Left lung (tissue), 10 donors: Measurements from ENCODE around the gene TRAF4. TPM values are rescaled to one million over a fixed set of nuclear protein-coding genes. Genes with fewer than 3 reads are reported as not detected.
A peak's percentile ranks its signal among the peaks of the same experiment; 100 is the strongest.

Experiments used
- ATAC-seq: fragments of 200-7000 bp; cut with Tn5 transposase; one replicate; pipeline ENCODE4 v1.9.1; 2020; ENCODE audit warnings: moderate library complexity
- DNase-seq, 4 donors: peaks; one replicate each; pipeline ENCODE4 v3.0.0-alpha.2; 2013 to 2020
- H3K27ac ChIP-seq, 2 donors: fragments of 200-600 bp; sonication (generic) in 1 of 2; one replicate each; pipeline versions ENCODE4 v1.5.0 to v1.8.0; 2020 to 2021
- H3K27me3 ChIP-seq, 2 donors: fragments of 200-600 bp; sonication (generic) in 1 of 2; one replicate each; pipeline versions ENCODE4 v1.5.0 to v1.8.0; 2020 to 2021
- H3K36me3 ChIP-seq, 2 donors: fragments of 200-600 bp; sonication (generic) in 1 of 2; one replicate each; pipeline versions ENCODE4 v1.5.0 to v1.8.0; 2020 to 2021
- H3K4me1 ChIP-seq, 2 donors: fragments of 200-600 bp; one replicate each; pipeline ENCODE4 v1.8.0; 2021
- H3K4me3 ChIP-seq, 2 donors: fragments of 200-600 bp; sonication (generic) in 1 of 2; one replicate each; pipeline versions ENCODE4 v1.5.0 to v1.8.0; 2020 to 2021; ENCODE audit warnings: mild to moderate bottlenecking in 1 of 2
- H3K9me3 ChIP-seq, 2 donors: fragments of 200-600 bp; sonication (generic) in 1 of 2; one replicate each; pipeline versions ENCODE4 v1.5.0 to v1.8.0; 2020 to 2021
- intact Hi-C, 2 donors: fragments of 100-400 bp; cut with DNase I; formaldehyde crosslinking; loops; one replicate each; pipeline versions ENCODE4 v1.11.2 to v1.14.2; 2022
- polyA plus RNA-seq, 6 donors: library from polyadenylated mRNA; unstranded; fragments of 120-200 nt; gene quantifications; one replicate each; pipeline ENCODE4 v1.2.1, GENCODE V29; 2013; ENCODE audit not compliant: insufficient read length in 6 of 6
- total RNA-seq, 2 donors: library from RNA; stranded (reverse); fragmentation: NEBNext Ultra II Directional; extraction: Animal tissue kit (Norgen Biotek cat#: 25700); gene quantifications; one replicate each; pipeline ENCODE4 v1.2.1, GENCODE V29; 2021
- TF ChIP-seq, protein P1 (sequence below), 2 donors: fragments of 200-600 bp; sonication (generic) in 1 of 2; IDR thresholded peaks; one replicate each; pipeline versions ENCODE4 v1.5.0 to v1.8.0; 2021; ENCODE audit warnings: antibody characterized with exemption in 2 of 2
- donor health status: DM: no; HTN: yes; CAD: no.
- donor health status: DM: no; HTN: no; CAD: no.

TRAF4 gene
- total and polyA plus RNA-seq, 8 donors, result 66.1 to 136 (median 99.1) TPM

DNA sequence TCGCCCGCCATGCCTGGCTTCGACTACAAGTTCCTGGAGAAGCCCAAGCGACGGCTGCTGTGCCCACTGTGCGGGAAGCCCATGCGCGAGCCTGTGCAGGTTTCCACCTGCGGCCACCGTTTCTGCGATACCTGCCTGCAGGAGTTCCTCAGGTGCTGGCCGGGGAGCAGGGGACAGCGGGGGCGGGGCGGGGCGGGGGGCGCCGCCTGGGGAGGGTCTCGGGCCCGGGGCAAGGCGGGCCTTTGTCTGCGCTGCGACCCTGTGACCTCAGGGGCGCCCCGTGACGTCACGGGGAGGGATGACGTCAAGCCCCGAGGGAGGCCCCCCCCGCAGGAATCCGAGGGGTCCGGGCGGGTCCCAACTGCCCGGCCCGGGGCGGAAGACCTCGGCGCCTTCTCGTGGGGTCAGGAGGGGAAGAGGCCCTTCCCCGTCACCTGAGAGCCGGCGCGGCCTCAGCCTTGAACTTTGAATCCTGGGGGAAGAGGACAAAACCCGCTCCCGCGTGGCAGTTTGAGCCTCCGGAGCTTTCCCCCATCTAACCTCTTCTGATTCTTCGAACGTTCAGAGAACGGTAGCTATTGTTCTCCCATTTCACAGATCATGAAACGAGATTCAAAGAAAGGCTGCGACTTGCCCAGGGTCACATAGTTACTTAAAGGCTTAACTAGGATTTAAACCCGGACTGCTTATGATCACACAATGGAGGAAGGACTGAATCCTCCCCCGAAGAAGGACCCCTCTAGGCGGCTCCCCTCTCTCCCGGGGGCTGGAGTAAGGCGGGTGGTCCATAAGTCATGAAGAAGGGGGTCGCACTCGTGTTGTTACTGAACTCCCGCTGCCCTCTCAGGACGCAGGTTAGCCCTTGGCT, 527 bp downstream of the TRAF4 start:
- TF ChIP-seq, protein P1, sequence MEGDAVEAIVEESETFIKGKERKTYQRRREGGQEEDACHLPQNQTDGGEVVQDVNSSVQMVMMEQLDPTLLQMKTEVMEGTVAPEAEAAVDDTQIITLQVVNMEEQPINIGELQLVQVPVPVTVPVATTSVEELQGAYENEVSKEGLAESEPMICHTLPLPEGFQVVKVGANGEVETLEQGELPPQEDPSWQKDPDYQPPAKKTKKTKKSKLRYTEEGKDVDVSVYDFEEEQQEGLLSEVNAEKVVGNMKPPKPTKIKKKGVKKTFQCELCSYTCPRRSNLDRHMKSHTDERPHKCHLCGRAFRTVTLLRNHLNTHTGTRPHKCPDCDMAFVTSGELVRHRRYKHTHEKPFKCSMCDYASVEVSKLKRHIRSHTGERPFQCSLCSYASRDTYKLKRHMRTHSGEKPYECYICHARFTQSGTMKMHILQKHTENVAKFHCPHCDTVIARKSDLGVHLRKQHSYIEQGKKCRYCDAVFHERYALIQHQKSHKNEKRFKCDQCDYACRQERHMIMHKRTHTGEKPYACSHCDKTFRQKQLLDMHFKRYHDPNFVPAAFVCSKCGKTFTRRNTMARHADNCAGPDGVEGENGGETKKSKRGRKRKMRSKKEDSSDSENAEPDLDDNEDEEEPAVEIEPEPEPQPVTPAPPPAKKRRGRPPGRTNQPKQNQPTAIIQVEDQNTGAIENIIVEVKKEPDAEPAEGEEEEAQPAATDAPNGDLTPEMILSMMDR (IDR thresholded peaks at IDR 0.05), result no peak
- intact Hi-C loops, result no loop called here
- ATAC-seq (no peak), DNase-seq (peak in 3 of 4 donors; percentile 65 to 86 (median 77))
- Histone ChIP-seq H3K9me3 (no peaks in the 10 kb centered on the region), H3K4me1 (peaks cover 35 to 71% of the 10 kb centered on the region in 2 donors), H3K27ac (peak overlapping the region; percentile 89 to 94), H3K27me3 (peaks cover 0 to 22% of the 10 kb centered on the region in 2 donors), H3K4me3 (peak overlapping the region; percentile 69 to 73), H3K36me3 (peaks cover 0 to 21% of the 10 kb centered on the region in 2 donors)

DNA sequence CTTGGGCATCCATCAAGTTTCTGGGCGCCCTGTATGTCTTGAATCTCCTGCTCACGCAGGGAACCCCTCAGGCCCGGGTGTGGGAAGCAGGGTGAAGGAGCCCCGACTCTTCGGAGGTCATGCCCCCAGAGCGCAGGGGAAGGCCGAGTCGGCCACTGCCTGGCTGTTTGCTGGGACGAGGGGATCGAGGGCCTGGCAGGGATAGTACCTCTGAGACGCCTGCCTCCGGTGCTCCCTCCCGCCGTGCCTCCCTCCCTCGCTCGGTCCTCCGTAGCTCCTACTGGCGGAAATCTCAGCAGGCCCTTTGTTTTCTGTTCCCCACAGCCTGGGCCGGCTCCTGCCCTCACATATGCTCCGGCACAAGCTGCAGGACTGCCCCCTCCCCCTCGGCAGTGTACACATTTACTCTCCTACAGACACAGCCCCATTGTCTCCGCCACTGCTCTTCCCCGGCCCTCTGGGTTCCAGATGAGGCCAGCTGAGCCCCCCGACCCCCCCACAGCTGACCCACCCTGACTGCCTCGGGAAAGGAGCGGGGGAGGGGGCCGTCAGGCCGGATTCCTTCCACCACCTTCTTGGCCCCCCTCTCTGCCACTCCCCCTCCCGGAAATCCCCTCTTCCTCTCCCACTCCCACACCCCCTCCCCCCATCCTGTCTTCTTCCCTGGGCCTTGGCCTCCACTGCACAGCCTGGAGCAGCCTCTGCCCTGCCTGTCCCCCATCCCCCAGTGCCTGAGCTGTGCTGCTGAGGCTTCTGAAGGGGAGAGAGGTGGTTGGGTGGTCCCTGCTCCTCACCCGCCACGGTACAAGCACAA, 1.4 kb downstream of the TRAF4 start:
- Histone ChIP-seq H3K4me1 (peaks cover 40 to 79% of the 10 kb centered on the region in 2 donors), H3K27me3 (peaks cover 0 to 22% of the 10 kb centered on the region in 2 donors), H3K4me3 (peak overlapping the region; percentile 69 to 73), H3K9me3 (no peaks in the 10 kb centered on the region), H3K27ac (peak overlapping the region; percentile 89 to 94), H3K36me3 (peaks cover 0 to 25% of the 10 kb centered on the region in 2 donors)
- ATAC-seq (no peak), DNase-seq (peak; percentile 54 to 79 (median 69))
- intact Hi-C loops, result no loop called here
- TF ChIP-seq, protein P1 (IDR thresholded peaks at IDR 0.05), result no peak

DNA sequence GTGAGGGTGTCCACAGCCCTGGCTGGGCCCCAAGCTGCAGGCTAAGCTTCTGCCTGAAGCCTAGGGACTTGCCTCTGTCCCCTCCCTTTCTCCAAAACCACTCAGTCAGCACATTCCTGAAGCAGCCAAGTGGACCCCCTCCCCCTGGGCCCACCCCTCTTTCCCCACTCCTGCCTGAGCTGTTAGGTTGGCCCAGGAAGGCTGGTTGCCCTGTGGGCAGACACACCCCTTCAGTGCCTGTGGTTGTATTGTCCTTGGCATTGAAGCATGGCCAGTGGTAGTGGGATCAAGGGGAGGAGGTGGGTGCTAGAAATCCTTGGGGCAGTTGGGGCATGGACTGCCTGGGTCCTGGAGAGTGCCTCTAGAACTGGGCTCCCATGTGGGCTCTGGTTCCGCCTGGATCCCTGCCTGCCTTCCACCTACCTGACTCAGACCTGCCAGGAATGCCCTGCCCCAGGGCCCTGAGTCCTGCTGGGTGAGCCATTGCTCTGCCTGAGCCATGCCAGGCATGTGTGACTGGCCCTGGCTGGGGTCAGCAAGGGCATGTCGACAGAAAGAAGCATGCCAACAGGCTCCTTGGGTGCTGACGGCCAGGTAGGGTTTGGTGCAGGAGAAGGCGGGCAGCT, 2.1 kb downstream of the TRAF4 start:
- ATAC-seq (peak; percentile 5), DNase-seq (peak in 3 of 4 donors; percentile 60 to 84 (median 84))
- H3K4me3 ChIP-seq, result peak overlapping the region; percentile 69 to 73
- peaks cover 0 to 29% of the 10 kb centered on the region in 2 donors for H3K36me3 ChIP-seq
- H3K4me1 ChIP-seq, result peaks cover 40 to 84% of the 10 kb centered on the region in 2 donors
- intact Hi-C loops, result no loop called here
- TF ChIP-seq, protein P1 (IDR thresholded peaks at IDR 0.05), result no peak
- no peaks in the 10 kb centered on the region for H3K9me3 ChIP-seq
- peak overlapping the region; percentile 89 to 94 for H3K27ac ChIP-seq
- H3K27me3 ChIP-seq, result peaks cover 0 to 22% of the 10 kb centered on the region in 2 donors

DNA sequence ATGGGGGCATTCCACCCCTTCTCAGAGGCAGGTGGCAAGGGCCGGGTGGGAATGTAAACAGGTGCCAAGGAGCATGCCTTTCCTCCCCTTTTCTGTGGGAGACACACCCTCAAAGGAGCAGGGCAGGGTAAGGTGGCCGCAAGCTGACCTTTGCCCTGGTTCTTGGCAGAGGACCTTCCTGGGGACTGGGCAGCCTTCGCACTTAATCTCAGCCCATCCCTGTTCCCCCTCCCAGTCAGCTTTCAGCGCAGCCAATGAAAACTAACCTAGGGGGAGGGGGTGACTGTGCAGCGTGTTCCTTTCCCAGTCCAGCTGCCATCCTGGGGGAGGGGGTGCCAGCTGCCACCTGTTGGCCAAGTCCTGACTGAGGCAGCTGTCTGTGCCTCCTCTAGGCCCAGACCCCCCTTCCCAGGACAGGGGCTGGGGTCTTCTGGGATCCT, 2.8 kb downstream of the TRAF4 start:
- ATAC-seq, result peak; percentile 39
- H3K9me3 ChIP-seq, result no peaks in the 10 kb centered on the region
- peak overlapping the region; percentile 89 to 94 for H3K27ac ChIP-seq
- TF ChIP-seq, protein P1 (IDR thresholded peaks at IDR 0.05), result no peak
- intact Hi-C loops, result no loop called here
- peaks cover 0 to 22% of the 10 kb centered on the region in 2 donors for H3K27me3 ChIP-seq
- peaks cover 0 to 36% of the 10 kb centered on the region in 2 donors for H3K36me3 ChIP-seq
- H3K4me3 ChIP-seq, result peak overlapping the region; percentile 69 to 73
- peaks cover 40 to 78% of the 10 kb centered on the region in 2 donors for H3K4me1 ChIP-seq
- peak in 2 of 4 donors; percentile 80 to 81 for DNase-seq
